Muscle of leg (tissue), 11 donors: Measurements from ENCODE around the gene ADARB2. TPM values are rescaled to one million over a fixed set of nuclear protein-coding genes. Genes with fewer than 3 reads are reported as not detected.
A peak's percentile ranks its signal among the peaks of the same experiment; 100 is the strongest.
"Not testable (repeated sequence)": the region's sequence is repeated elsewhere in the genome, so short reads cannot be mapped to it uniquely, and the experiment has no call there.

Source experiments
- DNase-seq: peaks from one replicate; pipeline ENCODE4 v3.0.0; 2013
- H3K27ac ChIP-seq: one replicate; pipeline ENCODE4 v1.5.1; 2013; ENCODE audit warnings: mild to moderate bottlenecking, low read length, control low read depth
- H3K27me3 ChIP-seq: one replicate; pipeline ENCODE4 v1.6.1; 2013; ENCODE audit warnings: low read length; ENCODE audit not compliant: control insufficient read depth, insufficient read depth
- H3K36me3 ChIP-seq: one replicate; pipeline ENCODE4 v1.6.1; 2013; ENCODE audit warnings: low read length; ENCODE audit not compliant: control insufficient read depth, insufficient read depth
- H3K4me1 ChIP-seq: one replicate; pipeline ENCODE4 v1.6.1; 2013; ENCODE audit warnings: low read length; ENCODE audit not compliant: control insufficient read depth, insufficient read depth
- H3K4me3 ChIP-seq: one replicate; pipeline ENCODE4 v1.5.1; 2013; ENCODE audit warnings: low read length, control low read depth
- H3K9me3 ChIP-seq: replicated peaks from 2 replicates; pipeline ENCODE4 v1.6.1; 2013; ENCODE audit warnings: low read depth, low read length; ENCODE audit not compliant: control insufficient read depth
- WGBS: methylation state at CpG from one replicate; pipeline ENCODE4 v1.1.5; 2013; ENCODE audit warnings: missing lambda C conversion rate; ENCODE audit not compliant: insufficient coverage; 5-methylcytosine and 5-hydroxymethylcytosine counted together
- polyA plus RNA-seq, 8 donors: library from polyadenylated mRNA; unstranded; fragments of 120-200 nt; gene quantifications; one replicate each; pipeline versions ENCODE4 v1.2.1 to v1.2.3, GENCODE V29; 2013; ENCODE audit warnings: inconsistent platforms in 1 of 8, low replicate concordance in 1 of 8; ENCODE audit not compliant: insufficient read length in 8 of 8, insufficient read depth in 1 of 8
- total RNA-seq: library from RNA; stranded (reverse); fragments of 120-200 nt; gene quantifications from one replicate; pipeline ENCODE4 v1.2.4, GENCODE V29; 2013

Gene ADARB2
- total and polyA plus RNA-seq, 9 donors: 0.13 to 0.38 (median 0.23) TPM

GRCh38 chr10:1232164-1232911, 505.0 kb downstream of the ADARB2 start:
- peaks cover 3% of the 10 kb centered on the region for H3K27me3 ChIP-seq
- no peaks in the 10 kb centered on the region for H3K9me3 ChIP-seq
- H3K27ac ChIP-seq: no peak overlapping the region
- no peaks in the 10 kb centered on the region for H3K36me3 ChIP-seq
- H3K4me3 ChIP-seq: no peak overlapping the region
- peaks cover 3% of the 10 kb centered on the region for H3K4me1 ChIP-seq
- no peak for DNase-seq
- WGBS: 93% methylated on average over 7 of the region's 9 CpGs

- 50% methylated on average over 2 of the region's 9 CpGs for WGBS
- Histone ChIP-seq H3K27ac (no peak overlapping the region), H3K9me3 (no peaks in the 10 kb centered on the region), H3K4me1 (peaks cover 3% of the 10 kb centered on the region), H3K36me3 (no peaks in the 10 kb centered on the region), H3K4me3 (no peak overlapping the region), H3K27me3 (peaks cover 3% of the 10 kb centered on the region)
- DNase-seq: no peak
Measured at GRCh38 chr10:1230592-1231275, 506.6 kb downstream of the ADARB2 start.

GRCh38 chr10:1230138-1230537, 507.2 kb downstream of the ADARB2 start:
- WGBS: 46% methylated on average over 7 of the region's 8 CpGs
- no peak for DNase-seq
- peaks cover 3% of the 10 kb centered on the region for H3K4me1 ChIP-seq
- peaks cover 3% of the 10 kb centered on the region for H3K27me3 ChIP-seq
- H3K9me3 ChIP-seq: no peaks in the 10 kb centered on the region
- no peaks in the 10 kb centered on the region for H3K36me3 ChIP-seq
- no peak overlapping the region for H3K4me3 ChIP-seq
- no peak overlapping the region for H3K27ac ChIP-seq

- H3K9me3 ChIP-seq: no peaks in the 10 kb centered on the region
- H3K36me3 ChIP-seq: no peaks in the 10 kb centered on the region
- H3K4me1 ChIP-seq: peaks cover 3% of the 10 kb centered on the region
- WGBS: 89% methylated on average over 8 of the region's 10 CpGs
- H3K4me3 ChIP-seq: no peak overlapping the region
- DNase-seq: no peak
- no peak overlapping the region for H3K27ac ChIP-seq
- peaks cover 3% of the 10 kb centered on the region for H3K27me3 ChIP-seq
Measured at GRCh38 chr10:1229574-1229973, 507.8 kb downstream of the ADARB2 start.

GRCh38 chr10:1229116-1229515, 508.2 kb downstream of the ADARB2 start:
- WGBS: 43% methylated on average over 3 of the region's 3 CpGs

GRCh38 chr10:1228467-1228975, 508.8 kb downstream of the ADARB2 start:
- peaks cover 3% of the 10 kb centered on the region for H3K27me3 ChIP-seq
- H3K27ac ChIP-seq: no peak overlapping the region
- no peak overlapping the region for H3K4me3 ChIP-seq
- no peak for DNase-seq
- H3K36me3 ChIP-seq: no peaks in the 10 kb centered on the region
- peaks cover 3% of the 10 kb centered on the region for H3K4me1 ChIP-seq
- 87% methylated on average over 10 of the region's 14 CpGs for WGBS
- no peaks in the 10 kb centered on the region for H3K9me3 ChIP-seq

More at GRCh38 chr10:1229116-1229515, 508.2 kb downstream of the ADARB2 start:
- no peak overlapping the region for H3K4me3 ChIP-seq
- H3K4me1 ChIP-seq: peaks cover 3% of the 10 kb centered on the region
- H3K27me3 ChIP-seq: peaks cover 3% of the 10 kb centered on the region
- no peaks in the 10 kb centered on the region for H3K36me3 ChIP-seq
- no peak overlapping the region for H3K27ac ChIP-seq
- DNase-seq: no peak
- no peaks in the 10 kb centered on the region for H3K9me3 ChIP-seq

GRCh38 chr10:1227510-1228402, 509.6 kb downstream of the ADARB2 start:
- Histone ChIP-seq H3K4me1 (peaks cover 3% of the 10 kb centered on the region), H3K4me3 (no peak overlapping the region), H3K27ac (no peak overlapping the region), H3K36me3 (no peaks in the 10 kb centered on the region), H3K9me3 (no peaks in the 10 kb centered on the region), H3K27me3 (peaks cover 3% of the 10 kb centered on the region)
- no CpG with 5 or more reads among the region's 9 CpGs for WGBS
- DNase-seq: peak; percentile 9

- WGBS: 88% methylated on average over 1 of the region's 8 CpGs
- not testable (repeated sequence) for H3K9me3 ChIP-seq, H3K36me3 ChIP-seq, H3K27me3 ChIP-seq, DNase-seq, H3K4me1 ChIP-seq, H3K27ac ChIP-seq, H3K4me3 ChIP-seq
Measured at GRCh38 chr10:1226907-1227306, 510.4 kb downstream of the ADARB2 start.

GRCh38 chr10:1219874-1220273, 517.5 kb downstream of the ADARB2 start:
- DNase-seq, H3K4me3 ChIP-seq, H3K27me3 ChIP-seq, H3K4me1 ChIP-seq, H3K9me3 ChIP-seq, H3K27ac ChIP-seq, H3K36me3 ChIP-seq: not testable (repeated sequence)
- 0% methylated on average over 1 of the region's 1 CpG for WGBS

- Histone ChIP-seq H3K27ac (no peak overlapping the region), H3K4me3 (no peak overlapping the region), H3K4me1 (no peaks in the 10 kb centered on the region), H3K27me3 (no peaks in the 10 kb centered on the region), H3K9me3 (no peaks in the 10 kb centered on the region), H3K36me3 (no peaks in the 10 kb centered on the region)
- 100% methylated on average over 1 of the region's 9 CpGs for WGBS
- no peak for DNase-seq
Measured at GRCh38 chr10:1217661-1218060, 519.7 kb downstream of the ADARB2 start.
